ENCODE results near the gene CSTPP1.

DNA sequence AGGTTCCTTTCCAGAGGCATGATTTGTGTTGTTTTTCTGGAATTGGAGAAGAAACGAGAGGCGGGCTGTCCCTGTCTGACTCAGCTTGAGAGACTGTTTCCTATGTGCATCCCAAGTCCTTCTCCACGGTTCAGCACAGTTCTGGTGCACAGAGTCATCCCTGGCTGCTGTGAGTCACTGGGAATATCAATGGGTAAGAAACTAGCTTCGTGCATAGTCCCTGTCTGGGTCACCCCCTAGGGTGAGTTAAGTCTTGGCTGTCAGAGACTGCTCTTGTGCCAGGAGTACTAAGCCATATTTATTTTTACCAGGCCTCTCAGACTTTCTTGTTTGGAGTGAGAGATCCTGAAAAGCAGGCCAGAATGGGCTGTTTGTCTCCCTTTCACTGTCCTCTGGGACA lies 15.8 kb upstream of the CSTPP1 start:
- TF ChIP-seq, protein P1, sequence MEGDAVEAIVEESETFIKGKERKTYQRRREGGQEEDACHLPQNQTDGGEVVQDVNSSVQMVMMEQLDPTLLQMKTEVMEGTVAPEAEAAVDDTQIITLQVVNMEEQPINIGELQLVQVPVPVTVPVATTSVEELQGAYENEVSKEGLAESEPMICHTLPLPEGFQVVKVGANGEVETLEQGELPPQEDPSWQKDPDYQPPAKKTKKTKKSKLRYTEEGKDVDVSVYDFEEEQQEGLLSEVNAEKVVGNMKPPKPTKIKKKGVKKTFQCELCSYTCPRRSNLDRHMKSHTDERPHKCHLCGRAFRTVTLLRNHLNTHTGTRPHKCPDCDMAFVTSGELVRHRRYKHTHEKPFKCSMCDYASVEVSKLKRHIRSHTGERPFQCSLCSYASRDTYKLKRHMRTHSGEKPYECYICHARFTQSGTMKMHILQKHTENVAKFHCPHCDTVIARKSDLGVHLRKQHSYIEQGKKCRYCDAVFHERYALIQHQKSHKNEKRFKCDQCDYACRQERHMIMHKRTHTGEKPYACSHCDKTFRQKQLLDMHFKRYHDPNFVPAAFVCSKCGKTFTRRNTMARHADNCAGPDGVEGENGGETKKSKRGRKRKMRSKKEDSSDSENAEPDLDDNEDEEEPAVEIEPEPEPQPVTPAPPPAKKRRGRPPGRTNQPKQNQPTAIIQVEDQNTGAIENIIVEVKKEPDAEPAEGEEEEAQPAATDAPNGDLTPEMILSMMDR (optimal IDR thresholded peaks at IDR 0.05 in 1 of 3, IDR thresholded peaks at IDR 0.05 in 1 of 3, conservative IDR thresholded peaks at IDR 0.05 in 1 of 3; ENCODE audit: extremely low read depth in 1 of 3, insufficient read depth in 2 of 3, low read length in 3 of 3): no peak
- TF ChIP-seq EZH2 (IDR thresholded peaks at IDR 0.05; ENCODE audit: low read length): no peak
